Measurements from ENCODE around the gene TAS2R4.
"Not testable (repeated sequence)": the region's sequence is repeated elsewhere in the genome, so short reads cannot be mapped to it uniquely, and the experiment has no call there.

Gene TAS2R4

GRCh38 chr7:141776374-141776773, at the start of gene TAS2R4:
TSS of gene TAS2R4 (plus strand) at chr7:141776674. CDS start at chr7:141778489, 1,815 bp downstream.
- DNase-seq (ENCODE audit: extremely low read depth in 1 of 2, low read depth in 1 of 2), result no peak

GRCh38 chr7:141729020-141729419, 47.5 kb upstream of the TAS2R4 start:
- DNase-seq (ENCODE audit: extremely low read depth in 1 of 2, low read depth in 1 of 2), result no peak

DNA sequence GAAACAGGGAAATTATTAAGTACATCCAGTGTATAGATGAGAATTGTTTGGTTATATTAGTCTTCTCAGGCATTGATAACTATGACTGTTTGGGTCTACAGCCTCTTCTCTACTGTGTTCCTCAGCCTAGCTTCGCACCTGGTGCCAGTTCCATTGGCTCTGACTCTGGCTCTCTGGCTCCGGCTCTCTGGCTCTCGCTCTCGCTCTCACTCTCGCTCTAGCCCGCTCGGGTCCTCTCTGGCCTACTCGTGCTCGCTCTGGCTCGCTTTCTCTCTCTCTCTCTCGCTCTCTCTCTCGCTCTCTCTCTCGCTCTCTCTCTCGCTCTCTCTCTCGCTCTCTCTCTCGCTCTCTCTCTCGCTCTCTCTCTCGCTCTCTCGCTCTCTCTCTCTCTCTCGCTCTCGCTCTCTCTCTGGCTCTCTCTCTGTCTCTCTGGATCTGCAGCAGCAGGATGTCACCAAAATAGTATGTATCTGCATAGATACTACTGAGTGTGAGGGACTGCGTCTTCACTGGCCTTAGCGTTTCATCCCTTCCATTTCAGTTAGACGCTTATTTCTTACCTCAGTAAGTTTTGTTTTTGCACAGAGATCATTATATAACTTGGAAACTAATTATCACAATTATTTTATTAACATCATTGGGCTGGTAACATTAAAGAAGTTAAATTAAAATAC, 44.9 kb upstream of the TAS2R4 start:
- DNase-seq (ENCODE audit: extremely low read depth in 1 of 2, low read depth in 1 of 2), result no peak

- no peak for DNase-seq (ENCODE audit: extremely low read depth in 1 of 2, low read depth in 1 of 2)
These were observed 39.2 kb upstream of the TAS2R4 start for GRCh38 chr7:141737118-141737835.

DNA sequence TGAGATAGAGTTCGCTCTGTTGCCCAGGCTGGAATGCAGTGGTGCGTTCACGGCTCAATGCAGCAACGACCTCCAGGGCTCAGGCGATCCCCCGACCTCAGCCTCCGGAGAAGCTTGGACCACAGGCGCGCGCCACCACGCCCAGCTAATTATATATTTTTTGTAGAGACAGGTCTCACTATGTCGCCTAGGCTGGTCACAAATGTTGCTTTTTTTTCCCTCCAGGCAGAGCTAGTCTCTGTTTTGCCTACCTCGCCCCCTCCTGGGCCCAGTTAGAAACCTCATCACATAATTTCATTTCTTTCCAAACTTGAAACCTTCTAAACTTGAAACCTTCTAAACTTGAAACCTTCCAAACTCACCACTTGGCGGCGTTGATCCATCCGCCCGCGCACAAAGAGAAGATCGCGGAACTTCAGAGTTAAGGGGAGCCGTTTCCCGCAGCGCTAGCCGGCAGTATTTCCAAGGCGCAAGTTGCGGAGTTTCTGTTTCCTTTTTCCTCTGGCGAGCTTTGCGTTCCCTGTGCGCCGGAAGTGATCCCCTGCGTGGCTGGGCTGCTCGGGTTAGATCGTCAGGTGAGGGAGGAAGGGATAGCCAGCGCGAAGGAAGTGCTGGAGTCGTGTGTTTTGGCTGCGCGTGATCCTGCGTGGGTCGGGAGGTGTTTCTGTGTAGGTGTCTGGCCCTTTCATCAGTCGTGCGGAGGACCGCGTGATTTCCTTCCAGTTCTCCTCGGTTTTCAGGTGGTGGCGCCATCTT, 38.5 kb upstream of the TAS2R4 start, which contains the start of gene SSBP1:
Gene SSBP1, plus strand, starts transcription at position 523 of the 756 bp plus-strand sequence. CDS start 809 bp downstream, outside the sequence.
- DNase-seq (ENCODE audit: extremely low read depth in 1 of 2, low read depth in 1 of 2), result peak; percentile 76 to 80

DNA sequence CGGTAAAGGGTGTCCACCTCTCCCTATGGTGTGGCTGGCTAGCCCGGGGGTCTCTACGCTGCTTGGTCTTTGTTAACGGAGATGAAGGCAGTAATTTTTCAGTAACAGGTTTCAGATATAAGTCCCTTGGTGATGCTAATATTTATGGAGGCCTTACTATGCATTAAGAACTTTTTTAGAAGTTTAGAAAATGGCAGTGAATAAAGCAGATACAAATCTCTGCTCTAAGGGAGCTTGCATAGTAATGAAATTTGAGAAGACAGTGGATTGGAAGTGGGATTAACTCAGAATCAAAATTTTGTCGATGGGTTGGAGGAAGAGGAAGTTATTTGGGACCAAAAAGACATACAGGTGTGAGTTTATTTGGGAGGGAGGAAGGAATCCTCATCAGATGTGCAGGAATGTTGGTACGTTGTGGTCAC, 37.9 kb upstream of the TAS2R4 start:
- no peak for DNase-seq (ENCODE audit: extremely low read depth in 1 of 2, low read depth in 1 of 2)

- DNase-seq (ENCODE audit: extremely low read depth in 1 of 2, low read depth in 1 of 2), result no peak
These were observed 37.2 kb upstream of the TAS2R4 start for GRCh38 chr7:141739250-141739649.

- no peak for DNase-seq (ENCODE audit: extremely low read depth in 1 of 2, low read depth in 1 of 2)
These were observed 34.2 kb upstream of the TAS2R4 start for GRCh38 chr7:141742229-141742628.

GRCh38 chr7:141744131-141744530, 32.3 kb upstream of the TAS2R4 start:
- no peak for DNase-seq (ENCODE audit: extremely low read depth in 1 of 2, low read depth in 1 of 2)

GRCh38 chr7:141748396-141748795, 28.1 kb upstream of the TAS2R4 start:
- DNase-seq (ENCODE audit: extremely low read depth in 1 of 2, low read depth in 1 of 2), result no peak

GRCh38 chr7:141751904-141752303, 24.6 kb upstream of the TAS2R4 start:
- not testable (repeated sequence) for DNase-seq (ENCODE audit: extremely low read depth in 1 of 2, low read depth in 1 of 2)

DNA sequence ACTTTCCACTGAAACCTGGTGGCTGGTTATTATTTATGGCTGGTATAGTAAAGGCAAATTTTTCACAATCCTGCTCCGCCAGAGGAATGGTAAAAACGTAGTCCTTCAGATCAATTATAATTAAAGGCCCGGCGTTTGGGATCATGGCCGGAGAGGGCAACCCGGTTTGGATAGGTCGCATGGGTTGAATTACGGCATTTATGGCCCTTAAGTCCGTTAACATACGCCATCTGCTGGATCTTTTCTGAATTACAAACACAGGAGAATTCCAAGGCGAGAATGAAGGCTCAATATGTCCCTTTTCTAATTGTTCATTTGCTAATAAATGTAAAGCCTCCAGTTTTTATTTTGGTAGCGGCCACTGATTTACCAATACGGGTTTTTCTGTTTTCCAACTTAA, 23.8 kb upstream of the TAS2R4 start:
- DNase-seq (ENCODE audit: extremely low read depth in 1 of 2, low read depth in 1 of 2), result no peak

- DNase-seq (ENCODE audit: extremely low read depth in 1 of 2, low read depth in 1 of 2), result no peak
These were observed 21.5 kb upstream of the TAS2R4 start for GRCh38 chr7:141754939-141755338.

DNA sequence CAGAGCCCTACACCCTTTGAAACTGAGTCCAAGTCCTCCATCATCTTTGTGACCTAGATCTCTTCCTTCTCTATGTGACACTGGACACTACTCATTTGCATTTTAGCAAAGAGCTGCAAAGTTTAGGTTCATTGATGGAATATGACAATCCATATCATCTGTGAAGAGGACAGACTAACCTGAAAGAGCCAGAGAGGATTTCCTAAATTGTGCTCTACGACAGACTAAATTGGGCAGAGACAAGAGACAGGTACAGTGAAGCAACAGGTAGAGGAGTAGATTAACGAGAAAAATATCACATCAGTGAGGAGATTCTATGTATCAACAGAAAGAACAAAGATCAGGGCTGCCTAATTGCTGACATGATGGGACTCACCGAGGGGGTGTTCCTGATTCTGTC, 12.7 kb upstream of the TAS2R4 start, which contains the start of gene TAS2R3:
Gene TAS2R3, plus strand, starts transcription at position 301 of the 400 bp plus-strand sequence. Its CDS starts 62 bp downstream, at position 363.
- DNase-seq (ENCODE audit: extremely low read depth in 1 of 2, low read depth in 1 of 2), result no peak

- DNase-seq (ENCODE audit: extremely low read depth in 1 of 2, low read depth in 1 of 2), result not testable (repeated sequence)
These were observed 6.3 kb upstream of the TAS2R4 start for GRCh38 chr7:141770083-141770583.

GRCh38 chr7:141785706-141786552, 9.5 kb downstream of the TAS2R4 start:
- DNase-seq (ENCODE audit: extremely low read depth in 1 of 2, low read depth in 1 of 2), result peak in 1 of 2 donors; percentile 11

DNA sequence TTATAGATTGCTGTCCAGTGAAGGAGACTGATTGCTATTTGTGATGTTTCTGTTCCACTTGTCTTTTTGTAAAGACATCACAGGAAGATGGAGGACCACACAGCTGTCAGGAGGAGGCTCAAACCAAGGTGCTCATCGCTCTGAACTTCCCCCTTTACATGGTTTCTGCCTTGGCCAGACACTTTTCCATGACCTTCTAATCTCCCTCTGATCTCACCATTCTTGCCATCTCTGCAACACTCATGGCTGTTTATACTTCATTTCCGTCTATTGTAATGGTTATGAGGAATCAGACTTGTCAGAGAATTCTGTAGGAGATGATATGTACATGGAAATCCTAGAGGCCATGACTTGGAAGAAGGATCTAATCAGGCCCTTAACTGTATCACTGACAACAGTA, 11.8 kb downstream of the TAS2R4 start:
- DNase-seq (ENCODE audit: extremely low read depth in 1 of 2, low read depth in 1 of 2), result no peak

DNA sequence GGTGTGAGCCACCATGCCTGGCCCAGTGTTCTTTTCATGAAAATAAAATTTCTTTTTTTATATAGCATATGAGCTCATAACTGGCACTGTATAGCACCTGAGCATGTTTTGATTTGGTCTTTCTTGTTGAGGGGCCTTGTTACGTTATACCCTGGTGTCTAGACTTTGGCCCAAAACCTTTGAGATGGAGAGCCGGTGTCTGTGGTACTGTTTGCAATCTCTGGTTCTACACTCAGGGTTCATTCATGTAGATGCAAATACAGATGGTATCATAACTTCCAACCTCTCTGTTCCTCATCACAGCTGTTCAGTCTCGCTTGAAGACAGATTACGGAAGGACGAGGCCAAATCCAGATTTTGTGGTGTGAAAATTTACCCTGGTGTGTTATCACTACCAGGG, 13.4 kb downstream of the TAS2R4 start, which contains the start of gene TAS2R5:
Gene TAS2R5, plus strand, starts transcription at position 301 of the 400 bp plus-strand sequence. CDS start 145 bp downstream, outside the sequence.
- no peak for DNase-seq (ENCODE audit: extremely low read depth in 1 of 2, low read depth in 1 of 2)

DNA sequence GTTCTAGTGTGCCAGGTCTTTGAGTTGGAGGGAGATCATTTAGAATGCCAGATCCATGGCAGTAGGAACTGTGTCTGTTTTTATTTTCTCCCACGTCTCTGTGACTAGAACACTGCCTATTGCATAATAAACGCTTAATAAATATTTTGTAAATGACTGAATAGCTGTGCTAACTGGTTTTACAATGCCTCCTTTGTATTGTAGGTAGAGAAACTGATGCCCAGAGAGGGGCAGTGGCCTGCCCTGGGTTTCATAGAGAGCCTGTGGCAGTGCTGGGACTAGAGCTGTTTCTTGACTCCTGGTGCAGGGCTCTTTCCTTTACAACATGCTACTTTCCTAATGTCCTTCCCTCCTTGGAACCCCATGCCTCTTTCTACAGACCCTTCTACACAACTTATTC, 16.1 kb downstream of the TAS2R4 start:
- no peak for DNase-seq (ENCODE audit: extremely low read depth in 1 of 2, low read depth in 1 of 2)

DNA sequence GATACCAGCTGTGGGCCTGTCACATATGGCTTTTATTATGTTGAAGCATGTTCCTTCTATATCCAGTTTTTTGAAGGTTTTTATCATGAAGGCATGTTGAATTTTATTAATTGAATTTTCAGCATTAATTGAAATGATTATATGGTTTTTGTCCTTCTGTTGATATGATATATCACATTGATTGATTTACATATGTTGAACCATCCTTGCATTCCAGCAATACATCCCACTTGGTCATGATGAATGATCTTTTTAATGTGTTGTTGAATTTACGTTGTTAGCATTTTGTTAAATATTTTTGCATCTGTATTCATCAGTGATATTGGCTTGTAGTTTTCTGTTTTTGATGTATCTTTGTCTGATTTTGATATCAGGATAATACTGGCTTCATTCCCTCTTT, 43.6 kb downstream of the TAS2R4 start:
- DNase-seq (ENCODE audit: extremely low read depth in 1 of 2, low read depth in 1 of 2), result no peak
